Nephron (organoid): Measurements from ENCODE around the gene ARID1B.

Experiments
- H3K27ac Mint-ChIP-seq, 3 experiments: 2 replicates each; pipeline ENCODE4 v1.8.0; 2020; ENCODE audit warnings: mixed read lengths in 3 of 3, mild to moderate bottlenecking in 2 of 3, moderate library complexity in 1 of 3
- H3K27me3 Mint-ChIP-seq: 2 replicates; pipeline ENCODE4 v1.8.0; 2021; ENCODE audit warnings: low read depth, mild to moderate bottlenecking, moderate library complexity, mixed read lengths
- H3K36me3 Mint-ChIP-seq: 2 replicates; pipeline ENCODE4 v1.8.0; 2020; ENCODE audit warnings: low read depth, mixed read lengths
- H3K4me1 Mint-ChIP-seq: 2 replicates; pipeline ENCODE4 v1.8.0; 2020; ENCODE audit warnings: mixed read lengths
- H3K4me3 Mint-ChIP-seq, 3 experiments: 2 replicates each; pipeline ENCODE4 v1.8.0; 2020; ENCODE audit warnings: mild to moderate bottlenecking in 3 of 3, mixed read lengths in 3 of 3, moderate library complexity in 2 of 3
- H3K9me3 Mint-ChIP-seq: 2 replicates; pipeline ENCODE4 v1.8.0; 2020; ENCODE audit warnings: mixed read lengths
- CTCF ChIP-seq, 3 experiments: fragments of 200-600 bp; sonication (generic); IDR thresholded peaks; one replicate each; pipeline ENCODE4 v1.5.0; 2021; ENCODE audit warnings: antibody characterized with exemption in 3 of 3; ENCODE audit not compliant: unreplicated experiment in 3 of 3

ARID1B gene

GRCh38 chr6:157116426-157116825, 339.2 kb downstream of the ARID1B start:
- Mint-ChIP-seq H3K4me1 (no peaks in the 10 kb centered on the region), H3K27ac (no peak overlapping the region), H3K9me3 (no peaks in the 10 kb centered on the region), H3K4me3 (no peak overlapping the region), H3K36me3 (peaks cover 29% of the 10 kb centered on the region), H3K27me3 (no peaks in the 10 kb centered on the region)
- TF ChIP-seq CTCF (IDR thresholded peaks at IDR 0.05; ENCODE audit: unreplicated experiment in 3 of 3): no peak

DNA sequence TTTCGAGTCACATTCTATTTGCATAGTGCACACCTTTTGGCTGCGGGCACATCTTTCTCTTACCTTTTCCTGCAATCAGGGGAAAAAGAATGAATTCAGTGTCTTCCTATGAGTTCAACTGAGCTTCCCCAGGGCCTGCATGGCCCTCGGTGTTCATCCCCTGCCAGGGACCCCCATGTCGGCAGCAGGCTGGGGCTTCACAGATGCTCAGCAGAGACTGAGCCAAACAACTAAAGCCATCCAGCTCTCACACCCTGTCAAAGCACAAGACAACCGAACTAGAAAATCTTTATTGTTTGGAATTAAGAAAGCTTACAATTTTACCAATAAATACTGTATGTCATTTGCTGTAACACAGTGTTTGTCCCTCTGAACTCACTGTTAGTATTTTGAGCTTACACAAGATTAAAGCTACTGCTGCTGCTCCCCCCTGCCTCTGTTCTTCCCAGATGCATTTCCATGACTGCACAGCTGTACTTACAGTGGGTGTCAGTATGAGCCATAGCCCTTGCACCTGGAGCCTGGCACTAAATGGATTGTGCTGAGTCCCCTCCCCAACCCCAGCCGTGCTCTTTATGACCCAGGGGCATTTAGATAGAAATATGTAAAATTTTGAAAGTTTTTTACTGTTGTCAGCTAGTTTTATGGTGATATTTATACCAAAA, 340.4 kb downstream of the ARID1B start:
- no peak for TF ChIP-seq CTCF (IDR thresholded peaks at IDR 0.05; ENCODE audit: unreplicated experiment in 3 of 3)
- Mint-ChIP-seq H3K27ac (no peak overlapping the region), H3K9me3 (no peaks in the 10 kb centered on the region), H3K4me1 (no peaks in the 10 kb centered on the region), H3K36me3 (peaks cover 20% of the 10 kb centered on the region), H3K4me3 (no peak overlapping the region), H3K27me3 (no peaks in the 10 kb centered on the region)

DNA sequence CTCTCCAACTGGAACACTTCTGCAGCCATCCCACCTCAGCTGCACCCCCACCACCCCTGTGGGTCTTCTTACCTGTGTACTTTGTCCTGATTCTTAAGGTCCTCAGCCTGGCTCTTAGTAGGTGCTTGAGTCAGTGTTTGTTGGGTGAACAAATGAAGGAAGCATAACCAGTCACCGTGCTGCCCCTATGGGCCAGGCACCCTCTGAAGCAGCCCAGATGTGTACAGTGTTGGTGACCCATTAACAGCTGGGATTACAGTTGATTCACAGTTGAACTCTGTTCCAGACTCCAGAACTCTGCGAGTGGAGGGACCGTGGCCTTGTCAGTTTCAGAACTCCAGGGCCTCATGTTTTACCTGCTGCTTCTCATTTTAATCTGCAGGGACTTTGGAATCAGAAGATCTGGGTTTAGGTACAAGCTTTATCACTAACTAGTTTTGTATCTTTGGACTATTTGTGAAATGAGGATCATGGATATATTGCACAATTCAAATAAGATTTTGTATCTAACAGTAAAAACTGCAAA, 342.4 kb downstream of the ARID1B start:
- H3K27me3 Mint-ChIP-seq: no peaks in the 10 kb centered on the region
- peaks cover 6% of the 10 kb centered on the region for H3K4me1 Mint-ChIP-seq
- H3K36me3 Mint-ChIP-seq: peaks cover 11% of the 10 kb centered on the region
- H3K27ac Mint-ChIP-seq: no peak overlapping the region
- TF ChIP-seq CTCF (IDR thresholded peaks at IDR 0.05; ENCODE audit: unreplicated experiment in 3 of 3): no peak
- H3K9me3 Mint-ChIP-seq: no peaks in the 10 kb centered on the region
- H3K4me3 Mint-ChIP-seq: no peak overlapping the region

DNA sequence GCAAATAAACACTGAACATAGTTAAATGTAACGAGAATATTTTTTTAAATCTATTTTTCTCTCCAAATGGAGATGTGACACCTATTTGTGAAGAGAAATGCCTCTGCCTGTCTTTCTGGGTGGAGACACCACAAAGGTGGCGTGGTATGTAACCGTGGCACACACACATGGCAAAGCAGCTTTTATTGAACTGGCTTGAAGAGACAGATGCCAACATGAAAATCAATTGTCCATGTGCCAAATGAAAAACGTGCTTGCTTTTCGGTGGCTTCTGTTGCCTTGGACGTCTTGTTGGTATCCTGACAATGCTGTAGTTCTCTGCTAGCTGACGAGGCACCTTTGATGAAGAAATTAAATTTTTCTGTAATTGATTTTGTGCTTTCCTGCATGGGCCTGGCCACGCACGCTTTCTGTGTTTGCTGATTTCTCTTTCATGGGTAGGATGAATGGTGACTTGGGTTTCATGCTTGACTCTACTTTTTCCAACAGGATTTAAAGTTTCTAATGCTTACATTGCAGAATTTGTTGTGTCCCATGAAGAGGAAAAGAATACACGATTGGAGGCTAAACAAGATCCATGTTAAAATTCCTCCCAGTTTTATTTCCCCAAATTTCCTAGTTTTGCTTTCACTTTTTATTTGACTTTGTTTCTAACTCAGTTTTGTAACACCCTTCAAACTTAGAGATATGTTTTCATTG, 343.5 kb downstream of the ARID1B start:
- H3K27me3 Mint-ChIP-seq: no peaks in the 10 kb centered on the region
- no peak for TF ChIP-seq CTCF (IDR thresholded peaks at IDR 0.05; ENCODE audit: unreplicated experiment in 3 of 3)
- peak overlapping the region in 1 of 3 experiments; percentile 28 for H3K27ac Mint-ChIP-seq
- H3K4me3 Mint-ChIP-seq: no peak overlapping the region
- no peaks in the 10 kb centered on the region for H3K9me3 Mint-ChIP-seq
- H3K36me3 Mint-ChIP-seq: peaks cover 12% of the 10 kb centered on the region
- H3K4me1 Mint-ChIP-seq: peaks cover 9% of the 10 kb centered on the region

DNA sequence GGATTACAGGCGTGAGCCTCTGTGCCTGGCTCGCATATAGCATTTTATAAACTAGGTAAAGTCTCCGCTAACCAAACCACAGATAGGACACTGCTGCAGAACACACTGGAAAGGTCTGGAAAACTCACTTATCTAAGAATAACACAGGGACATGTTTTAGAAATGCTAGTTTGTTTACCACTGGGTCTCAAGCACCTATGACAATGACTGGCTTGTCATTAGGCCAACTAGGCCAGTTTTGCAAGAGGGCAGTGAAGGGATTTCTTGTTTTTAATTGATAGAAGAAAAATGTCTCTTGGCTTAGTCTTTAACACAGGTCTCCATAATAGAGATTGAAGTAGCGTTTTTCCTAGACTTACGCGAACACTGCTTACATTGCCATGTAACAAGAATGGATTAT, 344.7 kb downstream of the ARID1B start:
- Mint-ChIP-seq H3K27me3 (no peaks in the 10 kb centered on the region), H3K4me3 (no peak overlapping the region), H3K27ac (no peak overlapping the region), H3K9me3 (no peaks in the 10 kb centered on the region), H3K4me1 (peaks cover 18% of the 10 kb centered on the region), H3K36me3 (peaks cover 18% of the 10 kb centered on the region)
- no peak for TF ChIP-seq CTCF (IDR thresholded peaks at IDR 0.05; ENCODE audit: unreplicated experiment in 3 of 3)
